T-helper 9 cell (primary cell): ENCODE measurements around the gene AUNIP.

Experiments
- DNase-seq: peaks from one replicate; pipeline ENCODE4 v3.0.0-alpha.2; 2020

Gene AUNIP

GRCh38 chr1:25807480-25808390, 51.5 kb downstream of the AUNIP start:
- DNase-seq, result no peak

DNA sequence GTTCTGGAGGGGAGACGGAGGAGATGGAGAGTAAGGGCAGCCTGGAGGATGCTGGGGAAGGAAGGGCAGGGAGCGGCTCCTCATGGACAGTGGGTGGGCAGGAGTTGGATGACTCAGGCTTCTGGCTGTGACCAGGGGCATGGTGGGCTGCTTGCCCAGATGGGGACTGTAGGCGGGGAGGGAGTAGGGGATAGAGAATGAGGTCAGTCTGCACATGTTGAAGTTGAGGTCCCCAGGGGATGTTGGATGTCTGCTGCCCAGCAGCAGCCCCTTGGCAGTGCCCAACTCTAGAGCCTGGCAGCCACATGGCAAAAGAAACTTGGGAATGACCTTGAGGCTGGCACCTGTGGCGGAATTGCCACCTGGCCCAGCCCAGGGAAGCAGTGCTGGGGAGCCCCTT, 52.8 kb downstream of the AUNIP start:
- no peak for DNase-seq

DNA sequence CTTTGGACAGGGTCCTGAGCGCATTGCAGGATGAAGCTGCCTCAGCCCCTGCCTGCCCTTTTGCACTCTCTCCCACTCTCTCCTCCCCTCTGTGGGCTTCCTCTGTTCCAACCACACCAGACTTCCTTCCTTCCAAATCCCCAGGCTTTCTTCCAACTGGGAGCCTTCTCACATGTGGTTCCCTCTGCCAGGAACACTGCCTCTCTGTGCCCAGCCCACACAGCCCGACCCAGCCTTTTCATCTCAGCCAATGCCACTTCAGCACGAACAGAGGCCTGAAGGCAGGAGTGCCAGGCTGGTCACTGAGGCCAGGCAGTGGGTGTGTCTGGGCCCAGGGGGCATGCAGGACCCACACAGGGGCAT, 53.4 kb downstream of the AUNIP start:
- DNase-seq, result no peak

- DNase-seq, result no peak
Observed at GRCh38 chr1:25804964-25805862, 54.0 kb downstream of the AUNIP start.

GRCh38 chr1:25804244-25804963, 54.9 kb downstream of the AUNIP start:
- no peak for DNase-seq

DNA sequence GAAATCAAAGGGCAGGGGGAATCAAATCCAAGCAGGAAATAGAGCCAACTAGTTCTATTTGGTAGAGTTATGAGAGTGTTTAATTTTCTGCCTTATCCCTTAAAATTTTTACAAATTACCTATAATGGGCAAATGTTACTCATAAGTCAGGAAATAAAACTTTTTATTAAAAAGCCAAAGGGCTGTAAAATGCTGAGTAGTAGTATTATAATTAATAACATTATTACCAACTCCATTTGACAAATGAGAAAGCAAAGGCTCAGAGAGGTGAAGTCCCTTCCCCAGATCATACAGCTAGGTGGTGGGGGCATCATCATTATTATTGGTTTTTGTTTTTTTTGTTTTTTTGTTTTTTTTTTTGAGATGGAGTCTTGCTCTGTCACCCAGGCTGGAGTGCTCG, 55.9 kb downstream of the AUNIP start:
- DNase-seq, result no peak

GRCh38 chr1:25802915-25803314, 56.3 kb downstream of the AUNIP start:
- no peak for DNase-seq

DNA sequence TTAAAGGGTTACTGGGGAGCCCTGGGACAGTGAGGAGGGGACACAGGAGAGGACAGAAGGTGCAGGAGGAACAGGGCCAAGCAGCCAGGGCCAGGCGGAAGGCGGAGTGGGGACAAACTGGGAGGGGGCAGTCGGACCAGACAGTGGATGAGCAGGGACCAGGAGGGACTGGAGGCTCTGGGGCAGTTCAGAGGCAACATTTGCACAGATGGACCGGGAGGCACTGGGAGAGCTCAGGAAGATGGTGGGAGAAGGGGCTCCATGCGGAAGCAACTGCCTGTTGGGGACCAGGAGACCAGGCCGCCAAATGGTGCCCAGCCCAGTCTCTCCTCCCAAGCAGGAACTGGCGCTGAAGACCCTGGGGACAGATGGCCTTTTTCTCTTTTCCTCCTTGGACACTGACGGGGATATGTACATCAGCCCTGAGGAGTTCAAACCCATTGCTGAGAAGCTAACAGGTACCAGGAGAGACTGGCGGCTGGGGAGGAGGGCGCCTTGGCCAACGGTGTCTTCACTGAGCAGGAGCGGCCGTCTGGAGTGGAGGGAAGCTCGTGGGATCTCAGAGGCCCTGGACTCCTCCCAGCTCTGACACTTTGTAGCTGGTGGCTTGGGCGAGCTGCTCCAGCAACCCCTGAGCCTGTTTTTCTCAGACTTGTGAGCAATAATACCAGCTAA, 58.4 kb downstream of the AUNIP start:
- no peak for DNase-seq

GRCh38 chr1:25799935-25800702, 59.1 kb downstream of the AUNIP start, which contains the start of gene SELENON:
SELENON (plus strand) TSS chr1:25800193; CDS start chr1:25800231, 38 bp downstream.
- peak; percentile 34 for DNase-seq

GRCh38 chr1:25799352-25799934, 59.8 kb downstream of the AUNIP start:
- no peak for DNase-seq

- DNase-seq, result no peak
Observed at GRCh38 chr1:25798666-25799351, 60.4 kb downstream of the AUNIP start.

- no peak for DNase-seq
Observed at GRCh38 chr1:25797939-25798338, 61.3 kb downstream of the AUNIP start.

GRCh38 chr1:25796811-25797458, 62.3 kb downstream of the AUNIP start:
- DNase-seq, result peak; percentile 86

DNA sequence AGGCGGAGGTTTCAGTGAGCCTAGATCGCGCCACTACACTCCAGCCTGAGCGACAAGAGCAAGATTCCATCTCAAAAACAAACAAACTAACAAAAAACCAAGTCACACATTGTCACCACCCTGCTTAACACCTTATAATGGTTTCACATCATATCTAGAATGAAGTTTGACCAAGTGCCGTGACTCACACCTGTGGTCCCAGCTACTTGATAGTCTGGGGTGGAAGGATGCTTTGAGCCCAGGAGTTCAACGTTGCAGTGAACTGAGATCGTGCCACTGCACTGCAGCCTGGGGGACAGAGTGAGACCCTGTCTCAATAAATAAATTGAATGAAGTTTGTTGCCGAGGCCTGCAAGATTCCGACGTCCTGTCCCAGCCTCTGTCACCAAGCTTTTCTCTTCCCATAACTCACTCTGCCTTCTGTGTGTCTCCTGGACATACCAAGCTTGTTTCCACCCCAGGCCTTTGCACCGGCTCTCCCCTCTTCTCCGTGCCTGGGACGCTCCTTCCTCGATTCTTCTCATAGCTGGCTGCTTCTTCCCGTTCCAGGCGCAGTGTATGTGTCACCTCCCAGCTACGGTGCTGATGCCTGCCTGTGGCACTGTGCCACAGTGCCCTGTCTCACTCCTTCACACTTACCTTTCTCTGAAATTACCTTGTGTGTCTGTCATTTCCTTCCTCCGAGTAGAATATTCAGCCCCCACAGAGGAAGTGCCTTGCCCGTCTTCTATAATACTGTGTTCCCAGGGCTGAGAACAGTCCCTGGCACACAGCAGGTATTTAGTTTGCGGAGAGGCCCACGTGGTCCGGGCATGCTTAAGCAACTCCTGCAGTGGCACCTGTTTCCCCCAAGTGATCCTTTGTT, 63.1 kb downstream of the AUNIP start:
- DNase-seq, result peak; percentile 22

DNA sequence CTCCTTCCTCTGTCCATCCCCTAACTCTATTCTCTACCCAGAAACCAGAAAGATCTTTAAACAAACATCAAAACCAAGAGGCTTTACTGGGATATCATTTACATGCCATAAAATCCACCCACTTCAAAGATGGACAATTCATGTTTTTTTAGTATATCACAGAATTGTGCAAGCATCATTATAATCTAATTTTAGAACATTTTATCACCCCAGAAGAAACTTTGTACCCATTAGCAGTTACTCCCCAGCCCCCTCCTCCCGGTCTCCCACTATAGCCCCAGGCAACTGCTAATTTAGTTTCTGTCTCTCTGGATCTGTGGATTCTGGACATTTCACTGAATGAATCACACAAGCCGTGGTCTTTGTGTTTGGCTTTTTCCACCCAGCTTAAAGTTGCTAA, 64.0 kb downstream of the AUNIP start:
- DNase-seq, result no peak

- no peak for DNase-seq
Observed at GRCh38 chr1:25794325-25794724, 64.9 kb downstream of the AUNIP start.

- no peak for DNase-seq
Observed at GRCh38 chr1:25793585-25794170, 65.6 kb downstream of the AUNIP start.

DNA sequence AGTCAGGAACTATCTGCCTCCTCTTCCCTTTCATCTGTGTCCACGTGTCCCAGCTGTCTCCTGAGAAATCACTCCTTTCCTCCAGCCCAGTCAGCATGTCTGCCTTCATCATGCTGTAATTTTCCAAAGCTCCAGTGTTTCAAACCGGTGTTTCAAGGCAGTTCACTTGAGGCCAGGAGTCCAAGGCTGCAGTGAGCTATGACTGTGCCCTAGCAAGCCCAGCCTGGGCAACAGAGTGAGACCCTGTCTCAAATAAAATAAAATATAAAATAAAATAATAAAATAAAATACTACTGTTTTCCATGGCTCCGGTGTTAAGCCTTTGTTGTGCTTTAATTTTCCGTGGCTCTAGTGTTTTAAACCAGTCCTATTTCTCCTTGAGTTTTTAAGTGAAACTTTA, 67.1 kb downstream of the AUNIP start:
- no peak for DNase-seq

DNA sequence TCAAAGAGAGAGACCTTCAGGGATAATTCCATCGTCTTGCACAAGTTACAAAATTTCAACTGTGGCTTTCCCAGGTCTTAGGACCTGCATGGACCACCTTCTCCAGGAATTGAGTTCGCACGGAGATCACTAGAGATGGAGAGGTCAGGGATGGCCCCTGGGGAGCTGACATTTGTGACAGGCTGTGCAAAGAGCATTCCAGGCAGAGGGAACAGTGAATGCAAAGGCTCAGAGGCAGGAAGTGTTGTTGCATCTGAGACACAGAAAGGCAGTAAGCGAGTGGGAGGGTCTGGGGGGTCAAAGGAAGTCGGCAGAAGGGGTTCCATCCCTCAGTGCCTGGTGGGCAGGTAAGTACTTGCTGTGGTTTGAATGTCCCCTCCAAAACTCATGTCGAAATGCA, 68.8 kb downstream of the AUNIP start:
- no peak for DNase-seq
